Adrenal gland (tissue), 12 donors: ENCODE results near the gene ZSCAN23. TPM values are rescaled to one million over a fixed set of nuclear protein-coding genes. Genes with fewer than 3 reads are reported as not detected.

ENCODE experiments used
- DNase-seq, 7 donors: peaks; one replicate each; pipeline ENCODE4 v3.0.0-alpha.2; 2019 to 2020
- H3K27ac ChIP-seq, 5 donors: fragments of 200-600 bp; sonication (generic) in 4 of 5; 1 replicate in 3 of 5; 2 replicates in 2 of 5; pipeline versions ENCODE4 v1.5.1 to v1.8.0; 2016 to 2020; ENCODE audit warnings: mild to moderate bottlenecking in 1 of 5
- H3K27me3 ChIP-seq: fragments of 200-600 bp; 2 replicates; pipeline ENCODE4 v1.8.0; 2021
- H3K36me3 ChIP-seq, 2 donors: fragments of 200-600 bp; replicated peaks in 1 of 2; 1 replicate in 1 of 2; 2 replicates in 1 of 2; pipeline versions ENCODE4 v1.5.1 to v1.8.0; 2018 to 2022
- H3K4me1 ChIP-seq, 2 donors: fragments of 200-600 bp; replicated peaks in 1 of 2; 1 replicate in 1 of 2; 2 replicates in 1 of 2; pipeline versions ENCODE4 v1.5.1 to v1.8.0; 2018 to 2021
- H3K4me3 ChIP-seq, 4 donors: fragments of 200-600 bp; sonication (generic) in 3 of 4; one replicate each; pipeline ENCODE4 v1.5.1; 2016 to 2018
- H3K9me3 ChIP-seq, 3 donors: fragments of 200-600 bp; sonication (generic) in 1 of 3; replicated peaks in 1 of 3; 1 replicate in 2 of 3; 2 replicates in 1 of 3; pipeline versions ENCODE4 v1.5.1 to v1.8.0; 2016 to 2021
- POLR2A ChIP-seq, 2 donors: fragments of 450-650 bp; IDR thresholded peaks; one replicate each; pipeline ENCODE4 v1.6.1; 2017; ENCODE audit warnings: antibody characterized with exemption in 2 of 2, mild to moderate bottlenecking in 2 of 2, moderate library complexity in 1 of 2
- WGBS, 4 donors: extraction: QIAGEN DNeasy Blood & Tissue Kit in 2 of 4; methylation state at CpG; one replicate each; pipeline versions ENCODE4 v1.1.5 to v1.1.7; 2013 to 2017; 5-methylcytosine and 5-hydroxymethylcytosine counted together
- intact Hi-C, 2 donors: fragments of 100-400 bp; cut with DNase I; formaldehyde crosslinking; loops; one replicate each; pipeline versions ENCODE4 v1.14.1 to v1.15.0; 2022 to 2023
- polyA plus RNA-seq, 3 donors: library from polyadenylated mRNA; stranded (reverse); fragments of 200-250 nt in 2 of 3; fragments of 350-450 nt in 1 of 3; fragmentation: Illumina TruSeq in 1 of 3; extraction: RNeasy Lipid Tissue Mini Kit (QIAGEN cat#74804) in 1 of 3; gene quantifications; one replicate each; pipeline ENCODE4 v1.2.3, GENCODE V29; 2013 to 2014
- total RNA-seq, 9 donors: library from RNA; depleted of rRNA in 4 of 9; stranded (reverse); fragments of >200 nt in 4 of 9; fragments of 120-200 nt in 1 of 9; fragmentation: NEBNext Ultra II Directional in 1 of 9; extraction: Animal tissue kit (Norgen Biotek cat#: 25700) in 1 of 9; gene quantifications; one replicate each; pipeline versions ENCODE4 v1.1.0 to v1.2.4, GENCODE V29; 2013 to 2023
- TF ChIP-seq, protein P1 (sequence below), 6 experiments: fragments of 450-650 bp in 4 of 6; fragments of 200-600 bp in 2 of 6; sonication (generic) in 1 of 6; IDR thresholded peaks; 1 replicate in 5 of 6; 2 replicates in 1 of 6; pipeline versions ENCODE4 v1.5.1 to v1.8.0; 2016 to 2021; ENCODE audit warnings: antibody characterized with exemption in 6 of 6, mild to moderate bottlenecking in 2 of 6, moderate library complexity in 1 of 6
- donor health status: healthy with polysubstance abuse.
- donor health status: Bipolar disorder and iron deficiency.
- donor health status: DM: yes; HTN: yes; CAD: no.
- donor health status: DM: no; HTN: no; CAD: no.
- donor health status: DM: no; HTN: no; CAD: no.
- donor health status: DM: yes; HTN: yes; CAD: no.

Gene ZSCAN23
- total and polyA plus RNA-seq, 12 donors = 0.13 to 8.0 (median 2.2) TPM

DNA sequence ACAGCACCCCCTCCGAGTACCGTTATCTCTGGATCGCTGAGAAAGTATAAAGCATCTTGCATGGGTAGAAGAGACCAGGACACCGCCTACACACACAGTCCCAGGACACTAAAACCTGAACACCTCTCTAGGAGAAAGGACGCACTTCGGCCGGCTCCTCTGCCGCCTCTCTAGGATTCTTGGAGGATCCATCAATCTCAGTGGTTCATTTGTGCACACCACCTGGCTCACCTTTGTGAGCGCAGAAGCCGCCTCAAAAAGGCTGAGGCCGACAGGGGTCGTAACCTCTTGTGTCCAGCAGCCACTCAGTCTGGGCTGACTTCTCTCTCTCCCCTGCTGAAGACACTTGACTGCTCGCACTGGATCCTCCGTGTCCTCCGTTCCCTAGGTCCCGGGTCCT is 13.5 kb downstream of the ZSCAN23 start:
- H3K4me1 ChIP-seq = no peaks in the 10 kb centered on the region
- no peak overlapping the region for H3K4me3 ChIP-seq
- no peaks in the 10 kb centered on the region for H3K27me3 ChIP-seq
- intact Hi-C loops = no loop called here
- TF ChIP-seq, protein P1, sequence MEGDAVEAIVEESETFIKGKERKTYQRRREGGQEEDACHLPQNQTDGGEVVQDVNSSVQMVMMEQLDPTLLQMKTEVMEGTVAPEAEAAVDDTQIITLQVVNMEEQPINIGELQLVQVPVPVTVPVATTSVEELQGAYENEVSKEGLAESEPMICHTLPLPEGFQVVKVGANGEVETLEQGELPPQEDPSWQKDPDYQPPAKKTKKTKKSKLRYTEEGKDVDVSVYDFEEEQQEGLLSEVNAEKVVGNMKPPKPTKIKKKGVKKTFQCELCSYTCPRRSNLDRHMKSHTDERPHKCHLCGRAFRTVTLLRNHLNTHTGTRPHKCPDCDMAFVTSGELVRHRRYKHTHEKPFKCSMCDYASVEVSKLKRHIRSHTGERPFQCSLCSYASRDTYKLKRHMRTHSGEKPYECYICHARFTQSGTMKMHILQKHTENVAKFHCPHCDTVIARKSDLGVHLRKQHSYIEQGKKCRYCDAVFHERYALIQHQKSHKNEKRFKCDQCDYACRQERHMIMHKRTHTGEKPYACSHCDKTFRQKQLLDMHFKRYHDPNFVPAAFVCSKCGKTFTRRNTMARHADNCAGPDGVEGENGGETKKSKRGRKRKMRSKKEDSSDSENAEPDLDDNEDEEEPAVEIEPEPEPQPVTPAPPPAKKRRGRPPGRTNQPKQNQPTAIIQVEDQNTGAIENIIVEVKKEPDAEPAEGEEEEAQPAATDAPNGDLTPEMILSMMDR (IDR thresholded peaks at IDR 0.05) = no peak
- no peaks in the 10 kb centered on the region for H3K36me3 ChIP-seq
- no peak overlapping the region for H3K27ac ChIP-seq
- DNase-seq = no peak
- 86 to 94% (median 92%) methylated on average over 15 to 16 of the region's 16 CpGs for WGBS, 4 donors
- no peaks in the 10 kb centered on the region for H3K9me3 ChIP-seq

DNA sequence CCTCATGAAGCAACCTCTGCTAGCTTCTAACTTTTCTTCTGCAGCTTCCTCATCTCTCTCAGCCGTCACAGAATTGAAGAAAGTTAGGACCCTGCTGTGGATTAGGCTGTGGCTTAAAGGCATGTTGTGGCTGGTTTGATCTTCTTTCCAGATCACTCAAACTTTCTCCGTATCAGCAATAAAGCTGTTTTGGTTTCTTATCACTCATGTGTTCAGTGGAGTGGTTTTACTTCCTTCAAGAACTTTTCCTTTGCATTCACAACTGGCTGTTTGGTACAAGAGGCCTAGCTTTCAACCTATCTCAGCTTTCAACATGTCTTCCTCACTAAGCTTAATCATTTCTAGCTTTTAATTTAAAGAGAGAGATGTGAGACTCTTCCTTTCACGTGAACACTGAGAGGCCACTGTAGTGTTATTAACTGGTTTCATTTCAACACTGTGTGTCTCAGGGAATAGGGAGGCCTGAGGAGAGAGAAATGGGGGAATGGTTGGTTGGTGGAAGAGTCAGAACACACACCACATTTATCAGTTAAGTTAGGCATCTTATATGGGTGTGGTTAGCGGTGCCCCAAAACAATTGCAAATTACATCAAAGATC is 17.2 kb downstream of the ZSCAN23 start:
- intact Hi-C loops = no loop called here
- no peaks in the 10 kb centered on the region for H3K4me1 ChIP-seq
- H3K27ac ChIP-seq = no peak overlapping the region
- no peaks in the 10 kb centered on the region for H3K36me3 ChIP-seq
- 81 to 93% (median 91%) methylated on average over 4 of the region's 4 CpGs for WGBS, 4 donors
- DNase-seq = no peak
- no peak overlapping the region for H3K4me3 ChIP-seq
- no peaks in the 10 kb centered on the region for H3K9me3 ChIP-seq
- TF ChIP-seq, protein P1 (IDR thresholded peaks at IDR 0.05) = no peak
- H3K27me3 ChIP-seq = no peaks in the 10 kb centered on the region

DNA sequence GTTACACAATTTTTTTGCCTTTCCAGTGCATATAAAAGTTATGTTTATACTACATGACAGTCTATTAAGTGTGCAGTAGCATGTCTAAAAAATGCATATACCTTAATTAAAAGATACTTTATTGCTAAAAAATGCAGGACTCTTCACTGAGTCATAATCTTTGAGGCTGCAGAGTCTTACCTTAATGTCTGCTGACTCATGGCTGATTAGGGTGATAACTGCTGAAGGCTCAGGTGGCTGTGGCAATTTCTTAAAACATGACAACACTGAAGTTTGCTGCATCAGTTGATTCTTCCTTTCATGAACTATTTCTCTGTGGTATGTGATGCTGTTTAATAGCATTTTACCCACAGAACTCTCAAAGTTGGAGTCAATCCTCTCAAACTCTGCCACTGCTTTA is 19.1 kb downstream of the ZSCAN23 start:
- no peaks in the 10 kb centered on the region for H3K36me3 ChIP-seq
- no peak for TF ChIP-seq POLR2A (IDR thresholded peaks at IDR 0.05)
- TF ChIP-seq, protein P1 (IDR thresholded peaks at IDR 0.05) = no peak
- H3K27me3 ChIP-seq = no peaks in the 10 kb centered on the region
- no peak overlapping the region for H3K27ac ChIP-seq
- no peaks in the 10 kb centered on the region for H3K4me1 ChIP-seq
- no peak overlapping the region for H3K4me3 ChIP-seq
- intact Hi-C loops = no loop called here
- no peaks in the 10 kb centered on the region for H3K9me3 ChIP-seq
- DNase-seq = no peak

DNA sequence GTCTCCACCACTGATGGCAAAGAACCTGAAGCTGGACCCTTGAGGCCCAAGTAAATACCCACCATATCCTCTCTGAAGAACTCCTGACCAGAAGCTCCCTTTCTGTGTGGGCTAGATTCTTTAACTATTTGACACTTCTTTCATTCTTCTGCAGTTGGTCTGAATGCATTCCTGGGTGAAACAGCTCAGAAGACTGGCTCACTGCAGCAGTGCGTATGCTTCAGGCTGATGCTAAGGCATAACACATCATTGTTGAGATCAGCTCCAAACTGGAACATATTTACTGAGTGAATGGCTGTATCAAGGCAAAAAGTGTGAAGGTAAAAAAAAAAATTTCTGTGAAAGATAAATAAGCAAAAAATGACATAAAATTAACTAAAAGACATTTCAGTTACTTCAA is 19.7 kb downstream of the ZSCAN23 start:
- Histone ChIP-seq H3K4me1 (no peaks in the 10 kb centered on the region), H3K9me3 (no peaks in the 10 kb centered on the region), H3K36me3 (no peaks in the 10 kb centered on the region), H3K4me3 (no peak overlapping the region), H3K27ac (no peak overlapping the region), H3K27me3 (no peaks in the 10 kb centered on the region)
- TF ChIP-seq POLR2A (IDR thresholded peaks at IDR 0.05) = no peak
- TF ChIP-seq, protein P1 (IDR thresholded peaks at IDR 0.05) = no peak
- 93 to 100% (median 98%) methylated on average over 1 of the region's 1 CpG for WGBS, 4 donors
- intact Hi-C loops = no loop called here
- no peak for DNase-seq
